Right lobe of liver (tissue), 6 donors: ENCODE results near the gene TANGO2. TPM values are rescaled to one million over a fixed set of nuclear protein-coding genes. Genes with fewer than 3 reads are reported as not detected.

Experiments
- ATAC-seq, 4 donors: fragments of 200-7000 bp; cut with Tn5 transposase; one replicate each; pipeline ENCODE4 v1.9.1; 2020; ENCODE audit warnings: mild to moderate bottlenecking in 4 of 4, moderate library complexity in 4 of 4
- DNase-seq, 3 donors: peaks; one replicate each; pipeline ENCODE4 v3.0.0-alpha.2; 2020
- H3K27ac ChIP-seq, 3 donors: fragments of 200-600 bp; one replicate each; pipeline ENCODE4 v1.8.0; 2022
- H3K27me3 ChIP-seq, 2 donors: fragments of 200-600 bp; one replicate each; pipeline ENCODE4 v1.8.0; 2022
- H3K36me3 ChIP-seq, 4 donors: fragments of 200-600 bp; sonication (generic) in 1 of 4; one replicate each; pipeline versions ENCODE4 v1.5.1 to v1.8.0; 2017 to 2022; ENCODE audit warnings: control low read depth in 1 of 4
- H3K4me1 ChIP-seq, 4 donors: fragments of 200-600 bp; sonication (generic) in 1 of 4; one replicate each; pipeline versions ENCODE4 v1.5.1 to v1.8.0; 2017 to 2022; ENCODE audit warnings: control low read depth in 1 of 4
- H3K4me3 ChIP-seq, 3 donors: fragments of 200-600 bp; one replicate each; pipeline ENCODE4 v1.8.0; 2022
- H3K9me3 ChIP-seq, 4 donors: fragments of 200-600 bp; sonication (generic) in 1 of 4; one replicate each; pipeline versions ENCODE4 v1.5.1 to v1.8.0; 2017 to 2022; ENCODE audit warnings: control low read depth in 1 of 4
- POLR2A ChIP-seq: fragments of 450-650 bp; IDR thresholded peaks from one replicate; pipeline ENCODE4 v1.6.1; 2017; ENCODE audit warnings: antibody characterized with exemption, mild to moderate bottlenecking
- WGBS: methylation state at CpG from one replicate; pipeline ENCODE4 v1.1.6; 2018; ENCODE audit warnings: low coverage, low lambda C conversion rate; ENCODE audit not compliant: insufficient coverage; ENCODE audit errors: missing lambda C conversion rate; 5-methylcytosine and 5-hydroxymethylcytosine counted together
- intact Hi-C, 2 donors: fragments of 100-400 bp; cut with DNase I; formaldehyde crosslinking; loops; one replicate each; pipeline versions ENCODE4 v1.11.2 to v1.14.1; 2022
- total RNA-seq, 6 experiments: library from RNA; depleted of rRNA in 2 of 6; stranded (reverse); fragments of >200 nt in 2 of 6; fragmentation: NEBNext Ultra II Directional in 3 of 6; extraction: Animal tissue kit (Norgen Biotek cat#: 25700) in 3 of 6; gene quantifications; one replicate each; pipeline versions ENCODE4 v1.1.0 to v1.2.4, GENCODE V29; 2016 to 2023
- TF ChIP-seq, protein P1 (sequence below), 4 donors: fragments of 200-600 bp in 3 of 4; fragments of 450-650 bp in 1 of 4; IDR thresholded peaks; one replicate each; pipeline versions ENCODE4 v1.5.1 to v1.8.0; 2016 to 2022; ENCODE audit warnings: antibody characterized with exemption in 4 of 4, mild to moderate bottlenecking in 2 of 4
- donor health status: DM: no; HTN: yes; CAD: no.
- donor health status: DM: no; HTN: no; CAD: no.
- donor health status: DM: no; HTN: no; CAD: no.
- donor health status: DM: no; HTN: yes; CAD: no.
- donor health status: DM: no; HTN: yes; CAD: no.

Gene TANGO2
- total RNA-seq, 6 experiments from 2014 or later: 11.0 to 27.0 (median 15.5) TPM

DNA sequence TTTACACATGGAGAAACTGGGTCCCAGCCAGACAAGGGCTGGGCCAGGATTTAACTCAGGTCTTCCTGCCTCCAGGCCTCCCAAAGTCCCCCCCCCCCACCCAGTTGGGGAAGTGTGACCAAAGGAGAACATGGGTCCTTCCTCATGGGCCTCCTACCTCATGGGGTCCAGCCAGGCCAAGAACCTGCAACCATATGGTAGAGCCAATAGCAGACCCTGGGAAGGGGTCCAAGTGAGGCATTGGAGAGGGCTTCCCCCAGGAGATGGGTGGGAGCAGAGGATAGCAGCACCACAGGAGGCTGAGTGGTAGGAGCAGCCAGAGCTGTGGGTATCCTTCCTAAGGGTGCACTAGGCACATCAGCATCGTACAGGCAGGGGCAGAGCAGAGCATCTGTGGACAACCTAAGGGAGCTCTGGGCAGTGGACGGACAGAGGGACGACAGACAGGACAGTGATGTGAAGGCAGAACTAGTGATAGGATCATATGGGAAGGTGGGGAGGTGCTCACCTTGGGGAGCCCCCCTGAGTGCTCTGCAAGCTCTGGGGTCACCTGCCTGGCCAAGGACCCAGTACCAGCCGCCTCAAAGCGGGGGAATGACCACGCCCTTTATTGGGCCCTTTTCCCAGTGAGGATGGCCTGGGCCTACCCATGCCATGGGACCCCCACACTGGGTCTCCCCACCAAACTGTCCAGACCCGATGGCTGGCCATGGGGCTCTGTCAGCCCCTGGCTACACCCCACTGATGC, 8.7 kb upstream of the TANGO2 start:
- no peak overlapping the region for H3K27ac ChIP-seq
- peaks cover 0 to 19% (median under 1%) of the 10 kb centered on the region in 4 donors for H3K4me1 ChIP-seq
- 60% methylated on average over 1 of the region's 7 CpGs for WGBS
- H3K36me3 ChIP-seq: no peaks in the 10 kb centered on the region
- DNase-seq: peak in 1 of 3 donors; percentile 43
- TF ChIP-seq, protein P1, sequence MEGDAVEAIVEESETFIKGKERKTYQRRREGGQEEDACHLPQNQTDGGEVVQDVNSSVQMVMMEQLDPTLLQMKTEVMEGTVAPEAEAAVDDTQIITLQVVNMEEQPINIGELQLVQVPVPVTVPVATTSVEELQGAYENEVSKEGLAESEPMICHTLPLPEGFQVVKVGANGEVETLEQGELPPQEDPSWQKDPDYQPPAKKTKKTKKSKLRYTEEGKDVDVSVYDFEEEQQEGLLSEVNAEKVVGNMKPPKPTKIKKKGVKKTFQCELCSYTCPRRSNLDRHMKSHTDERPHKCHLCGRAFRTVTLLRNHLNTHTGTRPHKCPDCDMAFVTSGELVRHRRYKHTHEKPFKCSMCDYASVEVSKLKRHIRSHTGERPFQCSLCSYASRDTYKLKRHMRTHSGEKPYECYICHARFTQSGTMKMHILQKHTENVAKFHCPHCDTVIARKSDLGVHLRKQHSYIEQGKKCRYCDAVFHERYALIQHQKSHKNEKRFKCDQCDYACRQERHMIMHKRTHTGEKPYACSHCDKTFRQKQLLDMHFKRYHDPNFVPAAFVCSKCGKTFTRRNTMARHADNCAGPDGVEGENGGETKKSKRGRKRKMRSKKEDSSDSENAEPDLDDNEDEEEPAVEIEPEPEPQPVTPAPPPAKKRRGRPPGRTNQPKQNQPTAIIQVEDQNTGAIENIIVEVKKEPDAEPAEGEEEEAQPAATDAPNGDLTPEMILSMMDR (IDR thresholded peaks at IDR 0.05): no peak
- no peak for TF ChIP-seq POLR2A
- no peak for ATAC-seq
- H3K27me3 ChIP-seq: no peaks in the 10 kb centered on the region
- H3K4me3 ChIP-seq: no peak overlapping the region
- no peaks in the 10 kb centered on the region for H3K9me3 ChIP-seq
- intact Hi-C loops: no loop called here

DNA sequence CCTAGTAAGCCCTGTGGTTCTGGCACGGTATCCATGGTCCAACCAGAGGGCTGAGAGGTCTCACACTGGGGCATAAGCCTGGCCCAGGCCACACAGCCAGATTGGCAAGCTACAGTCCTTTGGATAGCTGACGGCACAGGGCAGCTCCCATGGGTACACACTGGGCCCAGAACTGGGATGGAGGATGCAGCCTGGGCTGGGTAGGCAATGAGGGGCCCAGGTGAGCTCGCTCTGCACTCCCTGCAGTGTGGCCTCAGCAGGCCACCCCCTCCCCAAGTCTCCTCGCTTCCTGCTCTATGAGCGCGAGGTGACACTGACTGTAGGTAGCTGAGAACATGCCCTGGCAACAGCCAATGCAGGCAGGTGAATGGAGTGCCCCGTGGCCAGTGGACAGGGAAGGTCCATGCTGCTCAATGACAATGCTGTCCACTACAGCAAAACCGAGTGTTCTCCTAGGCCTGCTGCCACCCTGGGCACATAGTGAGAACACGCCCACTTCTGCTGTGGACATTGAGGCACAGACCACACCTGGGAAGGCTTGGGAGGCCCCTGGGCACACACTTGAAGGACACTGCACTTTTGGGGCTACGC, 8.1 kb upstream of the TANGO2 start:
- no peak for ATAC-seq
- WGBS: no CpG with 5 or more reads among the region's 10 CpGs
- H3K27ac ChIP-seq: peak overlapping the region in 1 of 3 donors; percentile 13
- DNase-seq: no peak
- no peak for TF ChIP-seq POLR2A
- TF ChIP-seq, protein P1 (IDR thresholded peaks at IDR 0.05): no peak
- H3K9me3 ChIP-seq: no peaks in the 10 kb centered on the region
- H3K27me3 ChIP-seq: no peaks in the 10 kb centered on the region
- intact Hi-C loops: no loop called here
- H3K36me3 ChIP-seq: no peaks in the 10 kb centered on the region
- H3K4me3 ChIP-seq: no peak overlapping the region
- peaks cover 0 to 23% (median 2%) of the 10 kb centered on the region in 4 donors for H3K4me1 ChIP-seq

DNA sequence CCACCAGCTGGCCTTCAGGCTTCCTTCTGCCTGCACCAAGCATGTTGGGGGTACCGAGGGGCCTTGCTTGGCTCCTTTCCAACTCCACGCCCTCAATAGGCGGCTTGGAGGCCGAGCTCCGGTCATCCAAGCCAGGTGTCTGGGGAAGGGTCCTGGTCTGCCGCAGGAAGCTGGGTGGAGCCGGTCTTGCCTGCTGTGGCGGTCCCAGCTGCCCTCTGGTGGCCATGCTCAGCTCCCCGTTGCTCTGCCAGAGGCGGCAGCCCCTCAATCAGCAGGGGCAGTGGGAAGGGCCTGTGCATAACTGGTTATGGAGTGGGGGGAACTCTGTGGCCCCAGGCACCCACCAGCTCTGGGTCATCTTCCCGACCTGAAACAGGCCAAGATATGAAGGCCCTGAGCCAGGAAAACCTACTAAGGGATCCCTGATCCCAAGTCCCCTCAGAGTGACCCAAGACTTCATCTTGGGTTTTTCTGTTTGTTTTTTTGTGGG, 7.5 kb upstream of the TANGO2 start:
- intact Hi-C loops: no loop called here
- ATAC-seq (peak in 1 of 4 donors; percentile 13), DNase-seq (peak in 2 of 3 donors; percentile 56 to 72)
- H3K9me3 ChIP-seq: no peaks in the 10 kb centered on the region
- no peak overlapping the region for H3K4me3 ChIP-seq
- no peaks in the 10 kb centered on the region for H3K27me3 ChIP-seq
- 0% methylated on average over 1 of the region's 11 CpGs for WGBS
- H3K36me3 ChIP-seq: no peaks in the 10 kb centered on the region
- H3K27ac ChIP-seq: no peak overlapping the region
- peaks cover 0 to 23% (median 2%) of the 10 kb centered on the region in 4 donors for H3K4me1 ChIP-seq
- TF ChIP-seq, protein P1 (IDR thresholded peaks at IDR 0.05): peak; percentile 48 to 69 (median 55)
- TF ChIP-seq POLR2A: no peak

DNA sequence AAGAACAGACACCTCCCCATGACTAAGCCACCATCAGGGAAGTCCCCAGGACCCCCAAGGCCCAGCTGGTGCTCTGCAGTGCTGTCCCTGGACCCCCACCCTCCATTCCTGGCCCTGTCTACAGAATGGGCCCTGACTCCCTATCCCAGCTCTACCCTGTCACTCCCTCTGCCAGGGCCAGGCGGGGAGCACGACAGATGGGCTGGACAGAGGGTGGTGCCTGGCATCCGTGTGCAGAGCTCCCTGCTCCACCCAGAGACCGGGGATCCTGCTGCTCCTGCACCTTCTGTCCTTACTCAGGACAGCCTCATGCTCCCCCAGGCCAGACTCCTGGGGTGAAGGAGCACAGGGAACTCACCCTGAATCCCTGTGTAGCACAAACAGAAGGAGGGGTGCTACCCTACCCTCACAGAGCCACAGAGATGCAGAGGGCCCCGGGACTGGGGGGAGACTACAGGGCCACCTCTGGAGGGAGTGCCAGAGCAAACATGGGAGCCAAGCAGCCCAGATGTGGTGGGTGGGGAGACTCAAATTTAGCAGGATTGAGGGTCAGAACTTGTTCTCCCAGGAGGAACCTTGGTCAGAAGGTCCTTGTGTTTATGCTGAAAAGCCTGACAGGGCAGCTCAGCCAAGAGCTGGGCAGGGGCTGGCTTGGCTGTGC, 6.3 kb upstream of the TANGO2 start:
- H3K27ac ChIP-seq: no peak overlapping the region
- H3K36me3 ChIP-seq: no peaks in the 10 kb centered on the region
- no CpG with 5 or more reads among the region's 5 CpGs for WGBS
- peak in 3 of 4 donors; percentile 9 to 56 (median 11) for ATAC-seq
- DNase-seq: peak in 2 of 3 donors; percentile 66 to 72
- no peak overlapping the region for H3K4me3 ChIP-seq
- no peaks in the 10 kb centered on the region for H3K27me3 ChIP-seq
- TF ChIP-seq POLR2A: no peak
- TF ChIP-seq, protein P1 (IDR thresholded peaks at IDR 0.05): no peak
- intact Hi-C loops: loop anchor here in 1 of 2 donors (5.0 kb wide), 1 partner anchor 37 kb away; no protein-coding TSS in a partner anchor
- peaks cover 0 to 23% (median 2%) of the 10 kb centered on the region in 4 donors for H3K4me1 ChIP-seq
- no peaks in the 10 kb centered on the region for H3K9me3 ChIP-seq
